Embryonic facial prominence (tissue), 1 donor: ENCODE data around the gene CAGE1.

Source experiments
- DNase-seq: peaks from one replicate; pipeline ENCODE4 v3.0.0-alpha.2; 2016; ENCODE audit errors: extremely low spot score

Gene CAGE1

GRCh38 chr6:7311917-7312615 lies 77.5 kb downstream of the CAGE1 start:
- DNase-seq: no peak

GRCh38 chr6:7311176-7311575 lies 78.4 kb downstream of the CAGE1 start:
- no peak for DNase-seq

- DNase-seq: no peak
These were observed 80.5 kb downstream of the CAGE1 start for GRCh38 chr6:7309050-7309449.

GRCh38 chr6:7307533-7307932 lies 82.0 kb downstream of the CAGE1 start:
- no peak for DNase-seq

GRCh38 chr6:7304821-7305220 lies 84.7 kb downstream of the CAGE1 start:
- no peak for DNase-seq

- no peak for DNase-seq
These were observed 87.8 kb downstream of the CAGE1 start for GRCh38 chr6:7301702-7302101.

GRCh38 chr6:7300926-7301325 lies 88.6 kb downstream of the CAGE1 start:
- no peak for DNase-seq

GRCh38 chr6:7298113-7298512 lies 91.4 kb downstream of the CAGE1 start:
- DNase-seq: no peak

- DNase-seq: no peak
These were observed 92.9 kb downstream of the CAGE1 start for GRCh38 chr6:7296602-7297001.

GRCh38 chr6:7295916-7296315 lies 93.6 kb downstream of the CAGE1 start:
- no peak for DNase-seq

GRCh38 chr6:7292596-7293255 lies 96.8 kb downstream of the CAGE1 start:
- no peak for DNase-seq

GRCh38 chr6:7290079-7290478 lies 99.5 kb downstream of the CAGE1 start:
- DNase-seq: no peak

GRCh38 chr6:7285416-7285815 lies 104.1 kb downstream of the CAGE1 start:
- DNase-seq: no peak

- no peak for DNase-seq
These were observed 105.9 kb downstream of the CAGE1 start for GRCh38 chr6:7283676-7284075.

- DNase-seq: no peak
These were observed 107.2 kb downstream of the CAGE1 start for GRCh38 chr6:7282097-7282906.
